Activated CD4-positive, alpha-beta T cell treated with anti-CD3 and anti-CD28 coated beads, Interleukin-2, amount 50 U/mL, for 4 hours (primary cell): ENCODE data around the gene TAAR1.
"Not testable (repeated sequence)": the region's sequence is repeated elsewhere in the genome, so short reads cannot be mapped to it uniquely, and the experiment has no call there.

Experiments used
- DNase-seq, 2 experiments: peaks; one replicate each; pipeline ENCODE4 v3.0.0-alpha.2; 2020

The TAAR1 gene

GRCh38 chr6:132659082-132659481, at the start of gene TAAR1:
TSS of gene TAAR1 (minus strand) at chr6:132659182. CDS start at chr6:132646003, 13,179 bp downstream.
- DNase-seq = no peak

GRCh38 chr6:132708771-132709170, 49.8 kb upstream of the TAAR1 start:
- no peak for DNase-seq

GRCh38 chr6:132708002-132708401, 49.0 kb upstream of the TAAR1 start:
- no peak for DNase-seq

GRCh38 chr6:132706756-132707155, 47.8 kb upstream of the TAAR1 start:
- not testable (repeated sequence) for DNase-seq

GRCh38 chr6:132703936-132704335, 45.0 kb upstream of the TAAR1 start:
- DNase-seq = no peak

- no peak for DNase-seq
These were observed 39.6 kb upstream of the TAAR1 start for GRCh38 chr6:132698608-132699007.

GRCh38 chr6:132695773-132696172, 36.8 kb upstream of the TAAR1 start:
- DNase-seq = no peak

GRCh38 chr6:132693478-132693877, 34.5 kb upstream of the TAAR1 start:
- DNase-seq = no peak

- DNase-seq = no peak
These were observed 31.7 kb upstream of the TAAR1 start for GRCh38 chr6:132690678-132691077.

- DNase-seq = no peak
These were observed 28.3 kb upstream of the TAAR1 start for GRCh38 chr6:132687306-132687705.

- no peak for DNase-seq
These were observed 27.5 kb upstream of the TAAR1 start for GRCh38 chr6:132686531-132686930.

GRCh38 chr6:132685009-132685408, 26.0 kb upstream of the TAAR1 start:
- DNase-seq = no peak

GRCh38 chr6:132684272-132684671, 25.3 kb upstream of the TAAR1 start:
- no peak for DNase-seq

- no peak for DNase-seq
These were observed 24.6 kb upstream of the TAAR1 start for GRCh38 chr6:132683543-132683942.

GRCh38 chr6:132679094-132679493, 20.1 kb upstream of the TAAR1 start:
- not testable (repeated sequence) for DNase-seq

GRCh38 chr6:132675749-132676148, 16.8 kb upstream of the TAAR1 start:
- DNase-seq = no peak

GRCh38 chr6:132675002-132675401, 16.0 kb upstream of the TAAR1 start:
- DNase-seq = no peak

- DNase-seq = no peak
These were observed 14.6 kb upstream of the TAAR1 start for GRCh38 chr6:132673376-132674094.

GRCh38 chr6:132671295-132671694, 12.3 kb upstream of the TAAR1 start:
- no peak for DNase-seq

GRCh38 chr6:132669690-132670291, 10.8 kb upstream of the TAAR1 start:
- DNase-seq = no peak

- no peak for DNase-seq
These were observed 7.1 kb upstream of the TAAR1 start for GRCh38 chr6:132666118-132666517.

- DNase-seq = no peak
These were observed 5.5 kb upstream of the TAAR1 start for GRCh38 chr6:132664309-132665034.

- no peak for DNase-seq
These were observed 4.7 kb upstream of the TAAR1 start for GRCh38 chr6:132663661-132664060.

- no peak for DNase-seq
These were observed 2.9 kb upstream of the TAAR1 start for GRCh38 chr6:132661906-132662305.
